GM21529 (cell line): ENCODE measurements around the gene SERPINB4.
"Not testable (repeated sequence)": the region's sequence is repeated elsewhere in the genome, so short reads cannot be mapped to it uniquely, and the experiment has no call there.

Experiments
- ATAC-seq: cut with Tn5 transposase; IDR thresholded peaks from one replicate; pipeline ENCODE4 v1.9.1; 2021; ENCODE audit not compliant: unreplicated experiment

Gene SERPINB4

DNA sequence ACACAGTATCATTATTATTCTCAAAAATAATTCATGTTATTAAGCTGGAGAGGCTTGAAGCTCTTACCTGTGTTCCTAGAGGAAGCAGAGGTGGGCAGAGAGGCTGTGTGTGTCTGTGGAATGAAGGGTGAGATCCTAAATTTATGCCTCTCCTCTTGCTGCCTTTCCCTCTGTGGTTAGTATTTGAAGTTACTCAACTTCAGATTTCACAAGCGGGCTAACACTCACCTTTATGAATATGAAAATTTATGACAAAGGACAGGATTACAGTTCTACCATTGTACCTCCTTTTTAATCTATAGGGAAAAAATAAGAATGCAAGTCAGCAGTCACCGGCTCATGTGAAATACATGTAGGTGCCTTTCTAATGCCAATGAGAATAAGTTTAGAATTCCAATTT, at the start of gene SERPINB4:
SERPINB4 (minus strand) TSS at position 115 of the 400 bp plus-strand sequence. CDS start 679 bp downstream, outside the sequence.
- ATAC-seq = not testable (repeated sequence)

DNA sequence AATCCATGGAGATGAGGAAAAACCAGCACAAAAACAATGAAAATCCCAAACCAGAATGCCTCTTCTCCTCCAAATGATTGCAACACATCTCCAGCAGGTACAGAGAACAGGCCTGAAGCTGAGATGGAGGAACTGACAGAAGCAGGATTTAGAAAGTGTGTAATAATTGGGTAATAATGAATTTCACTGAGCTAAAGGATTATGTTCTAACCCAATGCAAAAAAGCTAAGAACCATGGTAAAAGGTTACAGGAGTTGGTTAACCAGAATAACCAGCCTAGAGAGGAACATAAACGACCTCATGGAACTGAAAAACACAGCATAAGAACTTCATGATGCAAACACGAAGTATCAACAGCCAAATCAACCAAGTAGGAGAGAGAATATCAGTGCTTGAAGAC, 45.0 kb upstream of the SERPINB4 start:
- no peak for ATAC-seq

DNA sequence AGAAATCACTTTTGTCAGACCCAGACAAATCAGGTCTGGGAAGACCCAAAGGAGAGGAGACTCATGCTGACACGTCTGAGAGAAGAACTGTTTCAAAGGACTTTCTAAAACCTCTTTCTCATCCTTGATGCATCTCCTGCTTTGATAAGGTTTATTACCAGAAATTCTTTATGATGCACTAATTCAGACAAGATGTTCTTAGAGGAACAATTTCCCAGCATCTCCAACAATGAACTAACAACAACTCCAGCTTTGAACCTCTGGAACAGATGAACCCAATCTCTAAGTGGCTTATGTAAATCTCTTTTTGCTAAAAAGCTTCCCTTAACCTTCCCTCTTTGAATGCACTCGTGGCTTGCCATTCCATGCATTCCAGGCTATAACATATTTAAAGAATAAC, 42.8 kb upstream of the SERPINB4 start:
- ATAC-seq = no peak

DNA sequence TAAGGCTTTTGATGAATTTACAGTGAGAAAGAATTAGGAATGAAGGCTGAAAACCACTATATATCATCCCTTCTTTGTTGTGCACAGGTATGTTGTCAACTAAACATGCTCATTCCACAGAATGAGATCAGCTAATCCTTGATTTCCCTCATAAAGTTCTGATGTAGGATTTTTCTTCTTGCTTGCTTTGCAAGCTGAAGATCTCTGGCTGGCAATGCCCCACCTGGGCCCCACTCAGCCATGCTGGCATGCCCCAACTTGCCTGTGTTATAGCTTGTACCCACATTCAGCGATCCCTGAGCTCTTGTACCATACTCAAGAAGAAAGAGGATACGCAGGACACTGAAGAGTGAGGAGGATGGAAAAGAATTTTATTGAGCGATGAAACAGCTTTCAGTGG, 40.7 kb upstream of the SERPINB4 start:
- no peak for ATAC-seq

DNA sequence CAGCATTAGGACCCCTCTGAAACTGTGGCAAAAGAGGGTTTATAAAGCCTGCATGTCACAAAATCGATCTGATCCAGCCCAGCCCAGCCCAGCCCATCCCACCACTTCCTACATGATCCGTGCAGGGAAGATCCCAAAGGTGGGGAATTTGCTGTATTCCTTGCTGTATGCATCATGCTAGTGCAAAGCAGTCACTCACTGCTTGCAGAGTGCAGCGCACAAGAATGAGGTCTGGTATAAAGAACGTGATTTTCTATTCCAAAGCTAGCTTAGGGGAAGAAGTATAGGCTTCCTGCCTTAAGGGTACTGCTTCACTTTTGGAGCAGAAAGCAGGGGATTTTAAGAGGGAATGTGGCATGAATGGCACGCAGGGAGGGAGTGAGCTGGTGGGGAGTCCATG, 39.8 kb upstream of the SERPINB4 start:
- ATAC-seq = no peak

DNA sequence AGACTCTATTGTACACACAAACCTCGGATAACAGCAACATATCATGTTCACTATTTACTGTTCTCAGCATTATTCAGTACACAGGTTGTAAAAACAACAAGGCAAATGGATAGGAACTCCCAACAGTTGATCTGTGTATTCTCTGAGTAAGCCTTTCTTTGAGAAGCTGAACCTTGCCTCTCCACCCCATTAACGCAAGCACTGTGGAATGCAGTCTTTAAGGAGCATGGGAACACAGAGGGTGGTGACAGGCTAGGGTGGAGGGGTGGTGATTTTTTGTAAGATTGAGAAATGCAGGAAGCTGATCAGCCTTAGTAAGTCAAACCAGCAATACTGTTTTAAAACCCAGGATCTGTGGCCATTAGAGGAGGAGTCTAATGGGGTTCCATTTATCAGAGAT, 39.1 kb upstream of the SERPINB4 start:
- ATAC-seq = no peak

DNA sequence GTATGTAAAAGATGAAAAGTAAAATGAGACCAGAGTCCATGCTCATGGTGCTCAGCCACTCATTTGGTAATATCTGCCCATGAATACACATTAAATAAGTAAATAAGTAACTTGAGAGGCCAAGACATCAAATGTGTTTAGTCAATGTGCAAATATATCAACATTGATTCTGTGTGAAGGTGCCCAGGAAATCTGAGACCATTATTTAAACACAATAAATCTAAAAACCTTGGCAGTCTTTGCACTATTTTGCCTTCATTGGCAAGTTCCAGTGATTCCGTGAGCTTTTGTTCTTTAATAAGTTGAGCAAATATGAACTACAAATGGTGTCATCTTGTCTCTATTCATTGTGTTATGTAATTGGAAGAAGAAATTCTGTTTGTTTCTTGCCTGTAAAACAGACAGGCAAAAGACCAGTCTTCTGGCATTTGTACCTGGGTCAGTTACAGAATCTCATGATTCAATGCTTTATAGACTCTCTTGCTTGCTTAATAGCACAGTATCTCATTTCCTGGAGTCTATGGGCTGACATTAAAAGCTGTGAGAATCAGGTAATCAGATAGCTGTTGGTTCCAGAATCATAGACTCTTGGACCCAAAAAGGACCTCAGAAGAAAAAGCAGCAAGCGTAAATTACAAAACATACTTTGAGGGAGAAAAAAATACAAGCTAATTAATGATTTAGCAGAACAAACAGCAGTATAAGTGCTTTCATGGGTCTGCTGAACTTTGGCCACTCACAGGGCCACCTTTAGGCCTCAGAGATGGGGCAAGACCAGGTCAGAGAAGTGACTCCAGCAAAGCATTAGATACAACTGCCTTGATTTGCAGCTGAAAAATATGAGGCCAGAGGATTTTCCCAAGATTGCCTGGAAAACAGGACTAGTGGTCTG, 37.6 kb upstream of the SERPINB4 start:
- no peak for ATAC-seq

DNA sequence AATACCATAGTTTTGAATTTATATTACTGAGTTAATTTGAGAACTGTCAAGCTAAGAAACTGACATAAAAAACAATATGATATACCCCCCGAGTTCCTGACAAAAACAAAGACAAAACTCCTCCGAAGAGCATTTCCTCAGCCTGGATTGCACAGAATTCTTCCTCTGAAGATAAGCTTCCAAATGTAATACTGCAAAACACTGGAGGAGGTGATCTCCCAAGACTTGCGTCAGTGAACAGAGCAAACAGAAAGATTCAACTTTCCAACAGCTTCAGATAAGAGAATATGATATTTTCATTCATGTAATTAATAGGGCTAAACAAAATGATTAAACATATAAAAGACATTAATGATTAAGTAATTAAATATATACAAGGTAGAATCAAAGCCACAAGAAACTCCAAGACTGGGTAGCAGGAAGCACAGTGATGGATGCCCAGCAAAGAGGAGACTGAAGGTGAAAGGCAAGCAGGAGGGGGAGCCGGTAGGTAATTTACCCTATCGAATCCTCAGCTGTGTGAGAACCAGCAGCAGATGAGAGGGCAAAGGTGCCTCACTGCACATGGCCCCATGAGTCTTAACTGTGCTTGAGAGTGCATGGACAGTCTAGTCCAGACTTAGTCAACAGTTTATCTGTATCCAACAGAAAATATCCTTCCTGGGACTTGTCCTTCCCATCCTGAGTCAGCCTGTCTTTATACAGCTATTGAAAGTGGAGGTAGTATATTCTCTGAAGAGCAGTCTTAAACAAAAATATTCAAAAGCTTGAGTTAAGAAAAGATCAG, 36.0 kb upstream of the SERPINB4 start:
- ATAC-seq = no peak

DNA sequence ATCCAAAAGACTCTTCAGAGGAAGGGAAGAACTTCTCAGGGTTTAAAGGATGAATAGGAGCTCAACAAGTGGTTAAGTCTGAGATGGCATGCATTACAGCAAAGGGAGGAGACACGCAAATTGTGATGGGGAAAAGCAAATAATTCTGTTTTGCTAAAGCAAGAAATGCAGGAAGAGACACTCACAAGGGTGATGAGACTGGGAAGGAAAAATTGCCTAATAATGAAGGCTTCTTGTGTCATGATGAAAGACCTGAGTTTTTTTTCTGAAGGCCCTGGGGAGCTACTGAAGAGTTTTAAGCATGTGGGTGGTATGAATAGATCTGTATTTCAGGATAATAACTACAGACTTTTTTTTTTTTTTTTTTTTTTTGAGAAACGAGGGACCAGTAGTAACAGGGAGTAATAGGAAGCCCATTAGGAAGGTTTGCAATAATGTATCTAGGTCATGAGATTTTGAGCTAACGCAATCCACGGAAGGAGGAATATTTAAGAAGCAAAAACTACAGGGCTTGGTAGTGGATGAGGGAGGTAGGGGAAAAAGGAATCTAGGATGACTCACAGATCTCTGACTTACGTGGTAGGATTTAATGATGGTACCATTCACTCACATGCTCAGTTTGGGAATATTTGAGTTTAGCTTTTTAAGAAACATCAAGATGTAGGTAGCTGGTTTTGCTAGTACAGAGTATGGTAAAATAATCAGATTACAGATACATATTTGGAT, 33.6 kb upstream of the SERPINB4 start:
- no peak for ATAC-seq

DNA sequence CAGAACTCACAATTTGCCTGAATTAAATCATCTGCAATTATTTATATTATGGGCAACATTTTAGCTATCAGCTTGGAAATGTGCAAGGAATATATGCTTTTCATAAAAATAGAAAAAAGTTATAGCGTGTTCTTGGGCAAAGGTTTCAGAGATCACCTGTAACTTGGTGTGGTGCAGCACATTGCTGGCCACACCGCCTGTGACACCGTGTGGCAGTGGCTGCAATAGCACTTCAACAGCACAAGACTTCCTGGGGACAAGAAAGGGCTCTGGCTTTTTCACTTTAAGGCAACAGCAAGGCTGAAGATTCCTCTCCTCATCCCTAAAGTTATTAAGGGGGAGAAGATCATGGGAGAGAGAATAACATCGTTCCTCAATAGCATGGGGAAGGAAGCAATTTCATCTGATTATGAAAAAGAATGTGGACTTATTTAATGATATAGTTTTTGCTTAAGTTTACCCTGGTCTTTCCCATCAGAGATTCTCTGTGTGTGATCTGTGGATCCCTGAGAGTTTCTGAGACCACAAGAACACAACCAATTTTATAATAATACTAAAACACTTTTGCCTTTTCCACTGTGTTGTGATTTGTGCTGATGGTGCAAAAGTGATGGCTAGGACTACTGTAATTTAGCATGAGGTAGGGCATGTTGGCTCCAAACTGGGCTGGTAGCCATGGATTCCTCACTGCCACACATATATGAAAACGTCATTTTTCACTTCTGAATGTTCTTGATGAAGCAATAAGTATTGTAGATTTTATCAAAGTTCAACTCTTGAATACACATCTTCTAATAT, 32.7 kb upstream of the SERPINB4 start:
- peak; percentile 79 for ATAC-seq

DNA sequence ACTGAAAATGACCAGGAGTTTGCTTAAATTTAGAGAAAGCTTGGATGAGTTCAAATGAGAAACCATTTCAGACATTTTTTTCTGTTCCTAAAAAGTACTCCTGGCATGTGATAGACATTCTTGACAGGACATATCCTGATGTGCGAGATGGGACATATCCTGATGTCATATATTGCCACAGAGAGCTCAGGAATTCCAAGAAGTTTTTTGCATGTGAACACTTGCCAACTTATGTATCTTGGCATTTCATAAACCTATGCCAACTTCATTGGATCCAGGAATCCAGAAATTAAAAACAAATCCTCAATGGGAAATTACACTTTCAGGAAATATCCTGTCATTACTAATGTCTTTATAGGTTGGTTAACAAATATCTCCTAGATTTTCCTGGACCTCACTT, 20.5 kb upstream of the SERPINB4 start:
- no peak for ATAC-seq

DNA sequence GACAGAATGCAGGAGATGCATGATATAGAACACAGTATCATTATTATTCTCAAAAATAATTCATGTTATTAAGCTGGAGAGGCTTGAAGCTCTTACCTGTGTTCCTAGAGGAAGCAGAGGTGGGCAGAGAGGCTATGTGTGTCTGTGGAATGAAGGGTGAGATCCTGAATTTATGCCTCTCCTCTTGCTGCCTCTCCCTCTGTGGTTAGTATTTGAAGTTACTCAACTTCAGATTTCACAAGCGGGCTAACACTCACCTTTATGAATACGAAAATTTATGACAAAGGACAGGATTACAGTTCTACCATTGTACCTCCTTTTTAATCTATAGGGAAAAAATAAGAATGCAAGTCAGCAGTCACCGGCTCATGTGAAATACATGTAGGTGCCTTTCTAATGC, 17.7 kb upstream of the SERPINB4 start, which contains the start of gene SERPINB3:
SERPINB3 (minus strand) TSS at position 144 of the 400 bp plus-strand sequence. CDS start 677 bp downstream, outside the sequence.
- not testable (repeated sequence) for ATAC-seq

DNA sequence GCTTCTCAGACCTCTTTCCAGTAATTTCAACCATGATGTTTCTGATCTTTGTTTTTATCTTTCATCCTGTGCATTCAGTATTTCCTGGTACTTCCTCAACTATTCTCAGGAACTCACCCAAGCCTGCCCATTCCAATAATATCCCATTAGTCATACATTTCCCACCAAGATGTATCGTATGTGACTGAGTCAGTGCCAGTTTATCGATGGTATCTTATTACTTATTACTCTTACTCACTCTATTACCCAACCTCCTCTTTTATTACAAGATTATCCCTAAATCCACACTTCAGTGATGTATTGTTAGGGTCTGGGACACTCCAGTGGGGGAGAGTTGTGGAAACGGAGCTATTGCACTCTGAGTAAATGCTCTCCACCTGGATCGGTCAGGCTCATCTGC, 14.9 kb upstream of the SERPINB4 start:
- not testable (repeated sequence) for ATAC-seq

DNA sequence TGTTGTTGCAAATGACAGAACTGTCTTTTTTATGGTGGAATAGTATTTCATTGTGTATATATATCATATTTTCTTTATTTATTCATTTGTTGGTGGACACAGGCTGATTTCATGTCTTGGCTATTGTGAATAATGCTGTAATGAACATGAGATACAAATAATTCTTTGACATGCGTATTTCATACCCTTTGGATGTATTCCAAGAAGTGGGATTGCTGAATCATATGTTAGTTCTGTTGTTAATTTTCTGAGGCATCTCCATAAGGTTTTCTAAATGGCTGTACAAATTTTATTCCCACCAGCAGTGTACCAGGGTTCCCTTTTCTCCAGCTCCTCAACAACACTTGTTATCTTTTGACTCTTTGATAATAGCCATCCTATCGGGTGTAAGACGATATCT, 6.2 kb upstream of the SERPINB4 start:
- not testable (repeated sequence) for ATAC-seq

DNA sequence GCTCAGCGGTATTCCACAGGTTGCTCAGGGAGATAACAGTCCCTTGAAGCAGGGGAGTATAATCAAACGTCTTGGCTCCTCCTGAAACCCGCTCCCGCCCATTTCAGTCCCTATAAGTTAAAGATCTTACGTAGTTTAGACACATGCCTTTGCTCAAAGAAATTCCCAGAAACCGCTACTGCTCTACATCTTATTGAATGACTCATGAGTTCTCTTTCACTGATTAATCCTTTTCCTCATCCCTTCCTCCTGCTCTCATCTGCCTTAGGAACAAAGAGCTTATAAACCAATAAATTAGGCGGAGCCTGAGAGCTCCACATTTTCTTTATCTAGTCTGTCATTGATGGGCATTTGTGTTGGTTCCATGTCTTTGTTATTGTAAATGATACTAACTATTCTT, 4.2 kb upstream of the SERPINB4 start:
- no peak for ATAC-seq

DNA sequence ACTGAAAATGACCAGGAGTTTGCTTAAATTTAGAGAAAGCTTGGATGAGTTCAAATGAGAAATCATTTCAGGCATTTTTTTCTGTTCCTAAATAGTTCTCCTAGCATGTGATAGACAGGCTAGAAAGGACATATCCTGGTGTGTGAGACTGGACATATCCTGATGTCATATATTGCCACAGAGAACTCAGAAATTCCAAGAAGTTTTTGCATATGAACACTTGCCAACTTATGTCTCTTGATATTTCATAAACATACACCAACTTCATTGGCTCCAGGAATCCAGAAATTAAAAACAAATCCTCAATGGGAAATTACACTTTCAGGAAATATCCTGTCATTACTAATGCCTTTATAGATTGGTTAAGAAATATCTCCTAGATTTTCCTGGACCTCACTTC, 2.9 kb upstream of the SERPINB4 start:
- no peak for ATAC-seq

DNA sequence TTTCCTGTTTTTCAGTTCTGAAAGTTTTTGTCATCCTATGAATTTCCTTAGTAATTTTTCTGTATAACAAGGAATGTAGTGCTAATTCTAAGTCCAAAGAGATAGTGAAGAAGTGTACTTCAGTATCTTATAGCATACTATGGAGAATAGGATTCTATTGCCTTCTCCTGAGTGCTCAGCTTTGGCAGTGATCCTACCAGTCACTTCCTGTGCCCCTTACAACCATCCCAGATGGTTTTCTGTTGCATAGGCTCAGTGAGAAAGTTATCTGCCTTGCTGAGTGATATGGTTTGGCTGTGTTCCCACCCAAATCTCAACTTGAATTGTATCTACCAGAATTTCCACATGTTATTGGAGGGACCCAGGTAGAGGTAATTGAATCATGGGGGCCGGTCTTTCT, 638 bp upstream of the SERPINB4 start:
- not testable (repeated sequence) for ATAC-seq

DNA sequence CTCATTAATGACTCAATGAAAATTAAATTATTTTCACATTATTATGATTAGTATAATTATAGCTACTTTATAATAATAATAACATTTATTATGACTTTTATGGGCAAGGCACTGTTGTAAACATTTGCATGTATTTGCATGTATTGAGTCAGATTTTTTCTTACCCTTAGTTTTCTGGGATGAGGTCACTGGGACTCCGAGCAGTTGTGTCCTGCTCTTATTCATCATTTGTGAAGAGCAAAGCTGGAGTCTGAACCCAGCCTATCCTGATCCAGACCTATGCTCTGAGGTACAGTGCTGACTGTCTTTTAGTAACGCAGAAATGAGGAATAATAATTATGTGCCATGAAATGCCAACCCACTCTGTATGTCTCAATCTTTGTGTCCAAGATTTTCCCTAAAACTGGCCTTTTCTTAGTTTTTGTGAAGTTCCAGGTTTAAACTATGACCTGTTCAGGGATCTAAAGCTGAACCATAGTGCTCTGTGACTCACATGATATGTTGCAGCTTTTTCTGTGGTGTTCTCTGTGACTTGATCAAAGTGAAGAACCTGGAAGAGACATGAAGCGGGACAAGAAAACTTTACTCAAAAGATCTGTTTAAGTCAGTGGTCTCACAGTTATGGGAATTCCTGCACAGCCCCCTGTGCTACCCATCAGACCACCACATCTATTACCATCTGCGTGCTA, 1.2 kb downstream of the SERPINB4 start:
- not testable (repeated sequence) for ATAC-seq

DNA sequence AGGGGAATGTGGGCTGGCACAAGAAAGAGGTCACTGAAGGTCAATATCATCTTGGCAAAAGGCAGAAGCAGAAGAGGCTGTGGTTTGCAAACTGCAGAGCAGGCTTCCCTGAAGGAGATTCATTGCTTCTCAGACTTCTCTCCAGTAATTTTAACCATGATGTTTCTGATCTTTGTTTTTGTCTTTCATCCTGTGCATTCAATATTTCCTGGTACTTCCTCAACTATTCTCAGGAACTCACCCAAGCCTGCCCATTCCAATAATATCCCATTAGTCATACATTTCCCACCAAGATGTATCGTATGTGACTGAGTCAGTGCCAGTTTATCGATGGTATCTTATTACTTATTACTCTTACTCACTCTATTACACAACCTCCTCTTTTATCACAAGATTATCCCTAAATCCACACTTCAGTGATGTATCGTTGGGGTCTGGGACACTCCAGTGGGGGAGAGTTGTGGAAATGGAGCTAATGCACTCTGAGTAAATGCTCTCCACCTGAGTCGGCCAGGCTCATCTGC, 2.8 kb downstream of the SERPINB4 start:
- not testable (repeated sequence) for ATAC-seq

DNA sequence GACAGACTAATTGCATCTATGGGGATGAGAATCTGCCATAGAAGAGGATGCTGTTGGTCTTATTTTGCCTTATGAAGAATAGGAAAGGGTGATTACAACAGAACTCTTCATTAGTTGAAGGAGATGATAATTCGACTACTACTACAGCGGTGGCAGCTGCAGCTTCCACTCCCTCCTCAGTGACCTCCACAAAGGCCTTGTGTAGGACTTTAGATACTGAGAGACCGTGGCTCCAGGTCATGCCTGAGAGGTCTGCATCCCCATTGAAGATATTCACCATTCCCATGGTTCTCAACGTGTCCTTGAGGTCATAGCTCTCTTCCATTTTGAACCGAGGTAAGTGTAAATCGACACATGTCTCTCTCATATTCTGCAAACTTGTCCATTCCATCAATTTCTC, 6.4 kb downstream of the SERPINB4 start:
- no peak for ATAC-seq
